NOMO-1 treated with dmso at 0.1 percent for 144 hours (cell line): ENCODE measurements around the gene COL18A1.
"Not testable (repeated sequence)": the region's sequence is repeated elsewhere in the genome, so short reads cannot be mapped to it uniquely, and the experiment has no call there.

Source experiments
- DNase-seq: peaks from one replicate; lab custom pipeline; 2025; ENCODE audit not compliant: unreplicated experiment; lab: John Stamatoyannopoulos, UW

Gene COL18A1

GRCh38 chr21:45423968-45424853 lies 19.2 kb downstream of the COL18A1 start:
- no peak for DNase-seq

- no peak for DNase-seq
Measured at GRCh38 chr21:45424854-45425795, 20.2 kb downstream of the COL18A1 start.

GRCh38 chr21:45427331-45428271 lies 22.6 kb downstream of the COL18A1 start:
- no peak for DNase-seq

DNA sequence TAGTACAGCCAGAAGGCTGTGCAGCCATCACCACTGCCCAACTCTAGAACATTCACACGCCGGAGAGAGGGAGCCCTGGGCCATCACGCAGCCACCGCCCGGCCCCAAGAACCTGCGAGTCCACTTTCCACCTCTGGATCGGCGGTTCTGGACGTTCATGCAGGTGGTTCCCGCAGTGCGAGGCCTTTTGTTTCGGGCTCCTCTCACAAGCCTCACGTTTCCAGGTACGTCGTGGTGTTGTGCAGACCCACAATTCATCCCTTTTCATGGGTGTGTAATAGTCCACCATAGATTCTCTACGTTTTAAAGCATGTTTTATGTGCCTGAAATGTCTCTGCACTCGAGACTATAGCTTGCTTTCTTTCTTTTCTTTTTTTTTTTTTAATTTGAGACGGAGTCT lies 23.6 kb downstream of the COL18A1 start:
- no peak for DNase-seq

GRCh38 chr21:45429221-45430175 lies 24.5 kb downstream of the COL18A1 start:
- no peak for DNase-seq

- DNase-seq: no peak
Measured at GRCh38 chr21:45430521-45431501, 25.8 kb downstream of the COL18A1 start.

DNA sequence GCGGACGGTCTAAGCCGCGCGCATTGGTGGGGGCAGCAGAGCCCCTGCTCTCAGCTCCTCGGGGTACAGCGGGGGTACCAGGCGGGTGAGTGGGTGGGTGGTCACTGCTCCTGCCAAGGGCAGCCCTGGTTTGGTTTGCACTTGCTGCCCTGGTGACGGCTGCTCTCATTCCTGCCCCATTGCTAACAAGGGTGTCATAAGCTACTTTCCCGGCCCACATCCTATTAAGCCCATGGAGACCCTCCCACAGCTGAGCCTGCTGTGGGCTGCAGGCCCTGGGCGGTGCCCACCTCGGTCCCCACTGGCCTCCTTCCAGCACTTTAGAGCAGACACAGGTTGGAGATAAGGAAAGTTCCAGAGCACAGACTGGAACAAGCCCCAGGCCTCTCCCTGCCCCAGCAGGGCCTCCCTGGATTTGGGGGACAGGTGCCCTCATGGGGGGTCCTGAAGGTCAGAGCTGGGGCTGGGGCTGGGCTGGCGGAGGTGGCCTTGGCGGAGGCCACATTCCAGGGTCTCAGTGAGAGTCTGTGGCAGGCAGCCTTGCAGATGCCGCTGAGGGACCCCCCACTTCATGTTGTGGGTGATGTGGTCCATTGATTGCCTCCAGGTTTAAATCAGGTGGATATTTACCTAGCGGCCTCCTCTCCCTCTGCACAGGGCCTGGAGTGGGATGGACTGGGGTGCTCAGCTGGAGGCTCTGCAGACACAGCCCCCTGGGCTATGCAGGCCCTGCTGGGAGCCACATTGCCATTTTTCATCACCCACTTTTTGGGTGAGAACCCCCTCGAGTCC lies 27.0 kb downstream of the COL18A1 start:
- no peak for DNase-seq

GRCh38 chr21:45432575-45433255 lies 27.8 kb downstream of the COL18A1 start:
- DNase-seq: no peak

GRCh38 chr21:45433301-45433700 lies 28.3 kb downstream of the COL18A1 start:
- no peak for DNase-seq

DNA sequence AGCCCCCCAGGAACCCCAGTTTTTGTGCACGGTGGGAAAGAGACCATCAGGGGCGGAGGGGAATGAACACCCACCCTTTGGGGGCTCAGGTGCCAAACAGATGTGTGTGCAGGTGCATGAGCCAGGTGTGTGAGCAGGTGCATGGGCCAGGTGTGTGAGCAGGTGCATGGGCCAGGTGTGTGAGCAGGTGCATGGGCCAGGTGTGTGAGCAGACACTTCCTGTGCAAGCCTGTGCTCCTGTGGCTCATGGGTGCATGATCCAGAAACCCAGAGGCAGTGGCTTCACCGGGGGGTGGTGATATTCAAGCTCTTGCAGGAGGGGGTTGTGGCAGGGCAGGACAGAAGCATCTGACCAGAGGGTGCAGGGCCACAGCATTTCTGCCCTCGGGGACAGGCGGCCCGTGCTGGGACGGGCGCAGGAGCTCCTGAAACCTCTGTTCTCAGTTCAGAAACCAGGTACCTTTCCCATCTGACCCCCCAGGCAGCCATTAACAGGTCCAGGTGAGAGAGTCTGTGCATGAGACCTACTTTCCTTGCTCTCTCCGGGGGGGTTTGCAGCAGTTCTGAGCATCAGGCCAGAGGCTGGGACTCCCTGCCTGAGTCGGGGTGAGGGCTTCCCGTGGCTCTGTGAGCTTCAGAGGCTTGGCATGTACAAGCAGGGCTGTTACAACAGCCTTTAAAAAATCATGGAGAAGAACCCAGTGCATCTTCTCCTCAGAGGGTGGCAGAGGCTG lies 29.1 kb downstream of the COL18A1 start:
- DNase-seq: no peak

DNA sequence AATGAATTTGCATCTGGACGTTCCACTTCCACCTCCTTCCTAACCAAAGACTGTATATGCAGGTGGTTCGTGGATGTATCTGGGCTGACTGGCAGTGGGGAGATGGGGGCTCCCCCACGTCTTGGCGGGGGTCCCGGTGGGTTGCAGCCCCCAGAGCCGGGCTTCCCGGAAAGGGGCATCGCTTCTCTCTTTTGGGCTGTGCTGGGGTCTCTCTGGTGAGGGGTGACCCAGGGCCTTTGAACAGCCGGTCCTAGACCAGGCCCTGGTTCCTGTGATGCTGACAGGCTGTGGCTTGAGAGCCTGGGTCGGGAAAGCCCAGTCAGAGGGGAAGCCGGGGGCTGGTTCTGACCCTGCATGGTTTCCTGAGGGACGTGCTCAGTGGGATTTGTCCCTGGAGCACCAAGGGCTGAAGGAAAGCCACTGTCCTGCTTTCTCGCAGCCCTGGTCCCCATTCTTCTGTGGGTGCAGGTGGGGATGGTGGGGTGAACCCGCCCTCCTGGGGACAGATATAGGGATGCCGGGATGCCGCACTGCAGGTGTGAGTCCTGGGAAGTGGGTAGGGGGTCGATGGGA lies 29.8 kb downstream of the COL18A1 start:
- no peak for DNase-seq

DNA sequence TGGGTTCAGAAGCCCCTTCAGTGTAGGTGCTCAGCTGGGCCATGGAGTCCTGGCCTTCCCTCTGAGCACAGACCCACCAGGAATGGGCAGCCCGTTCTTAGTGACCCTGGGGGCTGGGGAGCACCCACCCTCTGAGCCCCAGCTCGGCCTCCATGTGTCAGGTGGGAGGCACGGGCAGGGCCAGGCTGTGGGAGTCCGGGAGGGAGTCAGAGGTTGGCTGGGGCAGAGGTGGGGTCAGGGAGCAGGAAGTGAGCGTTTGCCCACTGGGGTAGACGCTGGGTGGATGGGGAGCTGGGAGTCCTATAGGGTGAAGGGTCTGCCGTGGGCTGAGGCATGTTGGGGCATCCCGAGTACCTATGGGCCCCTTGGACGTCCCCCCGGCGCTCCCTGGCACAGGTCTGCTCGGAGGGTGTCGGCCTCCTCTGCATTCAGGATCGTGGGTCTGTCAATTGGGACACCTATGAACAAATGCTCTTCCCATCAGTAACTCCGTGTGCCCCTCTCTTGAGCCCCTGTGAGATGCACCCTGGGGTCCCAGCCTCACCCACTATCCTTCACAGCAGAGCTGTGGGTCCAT lies 30.5 kb downstream of the COL18A1 start:
- no peak for DNase-seq

DNA sequence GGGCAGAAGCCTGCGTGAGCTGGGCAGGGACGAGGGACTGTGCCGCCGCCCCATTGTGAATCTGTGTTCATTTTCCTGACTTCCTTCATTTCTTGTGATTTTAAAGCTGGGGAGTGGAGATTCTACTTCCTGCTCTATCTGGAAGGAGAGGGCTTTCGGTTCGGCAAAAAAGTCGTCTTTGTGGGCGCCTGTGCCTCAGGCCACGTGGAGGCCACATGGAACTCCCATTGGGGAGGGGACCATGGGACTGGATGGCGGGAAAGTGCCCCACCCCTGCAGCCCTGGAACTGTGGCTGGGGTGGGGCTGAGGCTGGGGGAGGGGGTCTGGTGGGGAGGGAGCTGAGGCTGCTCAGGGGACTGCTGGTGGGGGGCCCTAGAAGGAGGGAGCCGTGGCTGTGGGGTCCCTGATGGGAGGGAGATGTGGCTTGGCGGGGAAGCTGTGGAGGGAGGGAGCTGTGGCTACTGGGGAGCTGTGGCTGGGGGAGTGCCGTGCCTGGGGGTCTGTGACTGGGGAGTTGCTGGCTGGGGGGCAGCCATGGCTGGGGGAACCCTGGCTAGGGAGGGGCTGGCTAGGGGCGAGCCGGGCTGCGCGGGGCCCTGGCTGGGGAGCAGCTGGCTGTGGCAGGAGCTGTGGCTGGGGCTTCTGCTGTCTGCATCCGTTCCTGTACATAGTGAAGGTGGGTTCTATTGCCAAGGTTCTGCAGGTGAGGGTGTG lies 31.5 kb downstream of the COL18A1 start:
- no peak for DNase-seq

GRCh38 chr21:45437844-45438243 lies 32.9 kb downstream of the COL18A1 start:
- DNase-seq: not testable (repeated sequence)
